Measurements from ENCODE around the gene FNDC5. TPM values are rescaled to one million over a fixed set of nuclear protein-coding genes. Genes with fewer than 3 reads are reported as not detected.

Gene FNDC5
- total RNA-seq, 1 experiment from 2014 or later = 2.6 TPM

DNA sequence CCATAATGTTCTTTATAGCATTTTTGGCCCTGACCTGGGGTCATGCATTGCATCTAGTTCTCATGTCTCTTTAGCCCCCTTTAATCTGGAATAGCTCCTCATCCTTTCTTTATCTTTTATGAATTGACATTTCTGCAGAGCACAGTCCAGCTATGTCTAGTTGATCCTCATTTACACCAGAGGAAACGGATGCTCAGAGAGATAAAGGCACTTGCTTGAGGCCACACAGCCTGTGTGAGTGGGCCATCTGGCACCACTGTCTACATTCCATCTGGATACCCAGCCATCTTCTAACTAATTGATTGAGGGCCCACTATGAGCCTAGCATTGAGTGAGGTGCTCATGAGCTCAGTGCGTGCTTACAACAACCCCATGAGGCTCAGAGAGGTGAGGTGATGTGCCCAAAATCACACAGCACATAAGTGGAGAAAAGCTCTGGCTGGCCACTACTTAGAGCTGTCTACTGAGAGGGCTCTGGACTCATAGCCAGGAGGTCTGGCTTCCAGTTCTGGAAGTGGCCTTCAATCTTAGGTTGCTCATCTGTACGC is 19.1 kb upstream of the FNDC5 start:
- CTCF ChIA-PET = interaction anchor here (0.6 kb wide), 1 partner anchor 17 kb away, joined by 3 read pairs; no protein-coding TSS in a partner anchor
- POLR2A ChIA-PET = no interaction called here
- no peak overlapping the region for H3K4me3 ChIP-seq (ENCODE audit: low read depth in 2 of 2, low read length in 2 of 2)
- H3K9me3 ChIP-seq (ENCODE audit: control insufficient read depth, insufficient read depth, low read depth, low read length) = no peaks in the 10 kb centered on the region
- TF ChIP-seq SIN3A (IDR thresholded peaks at IDR 0.05; ENCODE audit: borderline replicate concordance, insufficient read depth, low read depth, low read length) (no peak), POLR2AphosphoS5 (IDR thresholded peaks at IDR 0.05; ENCODE audit: low read depth, low read length) (no peak), CTCF (IDR thresholded peaks at IDR 0.05) (no peak), TCF7L2 (IDR thresholded peaks at IDR 0.05; ENCODE audit: low read depth, low read length) (no peak), REST (IDR thresholded peaks at IDR 0.05; ENCODE audit: insufficient read depth in 1 of 2, low read depth in 2 of 2, low read length in 1 of 2) (no peak)
- H3K36me3 ChIP-seq (ENCODE audit: control insufficient read depth, insufficient read depth, low read length) = no peaks in the 10 kb centered on the region
- in situ Hi-C loops (cut with HindIII; ENCODE audit: low pct_unique_long_range_greater_than_20kb, low sequenced_read_pairs) = no loop called here
- no peak overlapping the region for H3K27ac ChIP-seq (ENCODE audit: low read length)
- intact Hi-C loops (cut with micrococcal nuclease; ENCODE audit: unreplicated experiment) = no loop called here
- ATAC-seq (no peak), DNase-seq (ENCODE audit: low read depth, low spot score) (no peak)
- peaks cover 12% of the 10 kb centered on the region for H3K4me1 ChIP-seq (ENCODE audit: control insufficient read depth, insufficient read depth, low read length)
- no peaks in the 10 kb centered on the region; the same call in 1 of the 2 replicates for H3K27me3 ChIP-seq (ENCODE audit: control insufficient read depth, insufficient read depth, low read length)
- BruUV-seq (replicated peaks) = no TSS peak

GRCh38 chr1:32888677-32889420 is 18.1 kb upstream of the FNDC5 start:
- POLR2A ChIA-PET = no interaction called here
- Histone ChIP-seq H3K36me3 (ENCODE audit: control insufficient read depth, insufficient read depth, low read length) (no peaks in the 10 kb centered on the region), H3K9me3 (ENCODE audit: control insufficient read depth, insufficient read depth, low read depth, low read length) (no peaks in the 10 kb centered on the region), H3K4me3 (ENCODE audit: low read depth in 2 of 2, low read length in 2 of 2) (no peak overlapping the region), H3K27me3 (ENCODE audit: control insufficient read depth, insufficient read depth, low read length) (no peaks in the 10 kb centered on the region; the same call in 1 of the 2 replicates), H3K4me1 (ENCODE audit: control insufficient read depth, insufficient read depth, low read length) (peaks cover 10% of the 10 kb centered on the region), H3K27ac (ENCODE audit: low read length) (no peak overlapping the region)
- no peak for ATAC-seq
- in situ Hi-C loops (cut with HindIII; ENCODE audit: low pct_unique_long_range_greater_than_20kb, low sequenced_read_pairs) = no loop called here
- no TSS peak for BruUV-seq (replicated peaks)
- TF ChIP-seq CTCF (IDR thresholded peaks at IDR 0.05) (no peak), POLR2AphosphoS5 (IDR thresholded peaks at IDR 0.05; ENCODE audit: low read depth, low read length) (no peak), TCF7L2 (IDR thresholded peaks at IDR 0.05; ENCODE audit: low read depth, low read length) (no peak), SIN3A (IDR thresholded peaks at IDR 0.05; ENCODE audit: borderline replicate concordance, insufficient read depth, low read depth, low read length) (no peak), REST (IDR thresholded peaks at IDR 0.05; ENCODE audit: insufficient read depth in 1 of 2, low read depth in 2 of 2, low read length in 1 of 2) (no peak)
- intact Hi-C loops (cut with micrococcal nuclease; ENCODE audit: unreplicated experiment) = no loop called here
- CTCF ChIA-PET = no interaction called here
- no peak for DNase-seq (ENCODE audit: low read depth, low spot score)

Measured in Panc1 (cell line).